Measurements from ENCODE around the gene MYEOV. TPM values are rescaled to one million over a fixed set of nuclear protein-coding genes. Genes with fewer than 3 reads are reported as not detected.

Gene MYEOV
- 0.14 and 0.70 TPM in 2 replicates for total RNA-seq (2014; rRNA removed; shearing (Covaris generic))
- 0.19 TPM in 1 of 2 replicates, not detected in the other for polyA plus RNA-seq (2016; fragmentation: Nextera tagmentation; extraction: Ambion mirVana)
- long read RNA-seq, partial matches to known transcripts = 0 of 1 reads
- long read RNA-seq, other reads (novel, unspliced or antisense) = 0 of 1 reads

DNA sequence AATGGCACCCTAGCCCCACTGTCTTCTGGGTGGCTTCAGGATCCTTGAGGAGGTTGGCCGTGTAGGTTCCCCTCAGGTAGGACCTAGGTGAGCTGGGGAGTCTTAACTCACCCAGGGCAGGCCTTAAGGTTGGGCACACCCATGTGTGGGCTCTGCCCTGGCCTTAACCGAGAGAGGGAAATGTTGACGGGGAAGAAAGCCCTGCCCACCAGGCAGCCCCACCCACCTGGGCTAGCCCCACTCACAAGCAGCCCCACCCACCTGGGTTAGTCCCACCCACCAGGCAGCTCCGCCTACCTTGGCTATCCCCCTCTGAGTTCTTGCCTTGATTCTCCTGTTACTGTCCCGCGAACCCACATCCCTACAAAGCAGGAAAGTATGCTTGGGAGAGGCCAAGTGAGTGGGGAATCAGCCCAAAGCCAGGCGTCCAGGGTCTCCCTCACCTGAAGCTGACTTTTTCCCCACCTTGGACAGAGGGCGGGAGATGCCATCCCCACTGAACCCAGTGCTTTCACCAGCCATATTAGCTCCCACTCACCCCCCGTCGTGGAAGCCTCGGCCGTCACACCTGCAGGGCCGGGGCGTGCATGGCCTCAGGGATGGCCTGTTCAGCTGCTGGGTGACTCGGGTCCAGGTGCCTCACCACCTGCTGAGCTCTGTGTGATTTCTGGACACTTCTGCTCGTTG is at the start of gene MYEOV:
Gene MYEOV (plus strand): TSS at position 337 of the 687 bp plus-strand sequence. CDS start 1,200 bp downstream, outside the sequence.
- ATAC-seq = peak; percentile 78
- Histone ChIP-seq H3K4me1 (ENCODE audit: insufficient read depth) (no peaks in the 10 kb centered on the region), H3K4me2 (no peak within 1 kb of the TSS), H2AFZ (no peak within 1 kb of the TSS; the same call in 1 of the 2 replicates), H3K27me3 (ENCODE audit: insufficient read depth) (no peaks in the 10 kb centered on the region), H3K27ac (ENCODE audit: low read depth) (no peak within 1 kb of the TSS), H3K79me2 (replicated peaks; ENCODE audit: insufficient read depth) (no peaks in the 10 kb centered on the region), H3F3A (replicated peaks; ENCODE audit: low read depth) (no peaks in the 10 kb centered on the region), H3K36me3 (ENCODE audit: insufficient read depth) (no peaks in the 10 kb centered on the region), H3K4me3 (no peak within 1 kb of the TSS), H4K20me1 (replicated peaks; ENCODE audit: insufficient read depth) (no peaks in the 10 kb centered on the region), H3K9me2 (ENCODE audit: insufficient read depth) (0 out of 2 replicates have a peak, but pooled peaks cover 4% of the 10 kb centered on the region)
- peaks cover 5% of the 10 kb centered on the region; the same call in 2 of the 3 replicates for H3K4me1 Mint-ChIP-seq
- peaks cover 12% of the 10 kb centered on the region for H3K27me3 Mint-ChIP-seq (ENCODE audit: insufficient read depth, low read depth, poor library complexity)
- no peak within 1 kb of the TSS for H3K4me3 Mint-ChIP-seq
- H3K9me3 Mint-ChIP-seq = peaks cover 3% of the 10 kb centered on the region; the same call in 1 of the 3 replicates
- no peak for TF ChIP-seq ZNF114 (CRISPR knock-in tag; IDR thresholded peaks at IDR 0.05)
- TF ChIP-seq, protein P1, sequence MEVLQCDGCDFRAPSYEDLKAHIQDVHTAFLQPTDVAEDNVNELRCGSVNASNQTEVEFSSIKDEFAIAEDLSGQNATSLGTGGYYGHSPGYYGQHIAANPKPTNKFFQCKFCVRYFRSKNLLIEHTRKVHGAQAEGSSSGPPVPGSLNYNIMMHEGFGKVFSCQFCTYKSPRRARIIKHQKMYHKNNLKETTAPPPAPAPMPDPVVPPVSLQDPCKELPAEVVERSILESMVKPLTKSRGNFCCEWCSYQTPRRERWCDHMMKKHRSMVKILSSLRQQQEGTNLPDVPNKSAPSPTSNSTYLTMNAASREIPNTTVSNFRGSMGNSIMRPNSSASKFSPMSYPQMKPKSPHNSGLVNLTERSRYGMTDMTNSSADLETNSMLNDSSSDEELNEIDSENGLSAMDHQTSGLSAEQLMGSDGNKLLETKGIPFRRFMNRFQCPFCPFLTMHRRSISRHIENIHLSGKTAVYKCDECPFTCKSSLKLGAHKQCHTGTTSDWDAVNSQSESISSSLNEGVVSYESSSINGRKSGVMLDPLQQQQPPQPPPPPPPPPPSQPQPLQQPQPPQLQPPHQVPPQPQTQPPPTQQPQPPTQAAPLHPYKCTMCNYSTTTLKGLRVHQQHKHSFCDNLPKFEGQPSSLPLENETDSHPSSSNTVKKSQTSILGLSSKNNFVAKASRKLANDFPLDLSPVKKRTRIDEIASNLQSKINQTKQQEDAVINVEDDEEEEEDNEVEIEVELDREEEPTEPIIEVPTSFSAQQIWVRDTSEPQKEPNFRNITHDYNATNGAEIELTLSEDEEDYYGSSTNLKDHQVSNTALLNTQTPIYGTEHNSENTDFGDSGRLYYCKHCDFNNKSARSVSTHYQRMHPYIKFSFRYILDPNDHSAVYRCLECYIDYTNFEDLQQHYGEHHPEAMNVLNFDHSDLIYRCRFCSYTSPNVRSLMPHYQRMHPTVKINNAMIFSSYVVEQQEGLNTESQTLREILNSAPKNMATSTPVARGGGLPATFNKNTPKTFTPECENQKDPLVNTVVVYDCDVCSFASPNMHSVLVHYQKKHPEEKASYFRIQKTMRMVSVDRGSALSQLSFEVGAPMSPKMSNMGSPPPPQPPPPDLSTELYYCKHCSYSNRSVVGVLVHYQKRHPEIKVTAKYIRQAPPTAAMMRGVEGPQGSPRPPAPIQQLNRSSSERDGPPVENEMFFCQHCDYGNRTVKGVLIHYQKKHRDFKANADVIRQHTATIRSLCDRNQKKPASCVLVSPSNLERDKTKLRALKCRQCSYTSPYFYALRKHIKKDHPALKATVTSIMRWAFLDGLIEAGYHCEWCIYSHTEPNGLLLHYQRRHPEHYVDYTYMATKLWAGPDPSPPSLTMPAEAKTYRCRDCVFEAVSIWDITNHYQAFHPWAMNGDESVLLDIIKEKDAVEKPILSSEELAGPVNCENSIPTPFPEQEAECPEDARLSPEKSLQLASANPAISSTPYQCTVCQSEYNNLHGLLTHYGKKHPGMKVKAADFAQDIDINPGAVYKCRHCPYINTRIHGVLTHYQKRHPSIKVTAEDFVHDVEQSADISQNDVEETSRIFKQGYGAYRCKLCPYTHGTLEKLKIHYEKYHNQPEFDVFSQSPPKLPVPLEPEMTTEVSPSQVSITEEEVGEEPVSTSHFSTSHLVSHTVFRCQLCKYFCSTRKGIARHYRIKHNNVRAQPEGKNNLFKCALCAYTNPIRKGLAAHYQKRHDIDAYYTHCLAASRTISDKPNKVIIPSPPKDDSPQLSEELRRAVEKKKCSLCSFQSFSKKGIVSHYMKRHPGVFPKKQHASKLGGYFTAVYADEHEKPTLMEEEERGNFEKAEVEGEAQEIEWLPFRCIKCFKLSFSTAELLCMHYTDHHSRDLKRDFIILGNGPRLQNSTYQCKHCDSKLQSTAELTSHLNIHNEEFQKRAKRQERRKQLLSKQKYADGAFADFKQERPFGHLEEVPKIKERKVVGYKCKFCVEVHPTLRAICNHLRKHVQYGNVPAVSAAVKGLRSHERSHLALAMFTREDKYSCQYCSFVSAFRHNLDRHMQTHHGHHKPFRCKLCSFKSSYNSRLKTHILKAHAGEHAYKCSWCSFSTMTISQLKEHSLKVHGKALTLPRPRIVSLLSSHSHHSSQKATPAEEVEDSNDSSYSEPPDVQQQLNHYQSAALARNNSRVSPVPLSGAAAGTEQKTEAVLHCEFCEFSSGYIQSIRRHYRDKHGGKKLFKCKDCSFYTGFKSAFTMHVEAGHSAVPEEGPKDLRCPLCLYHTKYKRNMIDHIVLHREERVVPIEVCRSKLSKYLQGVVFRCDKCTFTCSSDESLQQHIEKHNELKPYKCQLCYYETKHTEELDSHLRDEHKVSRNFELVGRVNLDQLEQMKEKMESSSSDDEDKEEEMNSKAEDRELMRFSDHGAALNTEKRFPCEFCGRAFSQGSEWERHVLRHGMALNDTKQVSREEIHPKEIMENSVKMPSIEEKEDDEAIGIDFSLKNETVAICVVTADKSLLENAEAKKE (CRISPR knock-in tag; IDR thresholded peaks at IDR 0.05) = no peak
- no peak for TF ChIP-seq EZH2 (IDR thresholded peaks at IDR 0.05; ENCODE audit: low read depth, unreplicated experiment)
- TF ChIP-seq EZH2phosphoT487 (IDR thresholded peaks at IDR 0.05; ENCODE audit: unreplicated experiment) = no peak
- TF ChIP-seq STAT1 (IDR thresholded peaks at IDR 0.05; ENCODE audit: unreplicated experiment) = no peak
- TF ChIP-seq, protein P2, sequence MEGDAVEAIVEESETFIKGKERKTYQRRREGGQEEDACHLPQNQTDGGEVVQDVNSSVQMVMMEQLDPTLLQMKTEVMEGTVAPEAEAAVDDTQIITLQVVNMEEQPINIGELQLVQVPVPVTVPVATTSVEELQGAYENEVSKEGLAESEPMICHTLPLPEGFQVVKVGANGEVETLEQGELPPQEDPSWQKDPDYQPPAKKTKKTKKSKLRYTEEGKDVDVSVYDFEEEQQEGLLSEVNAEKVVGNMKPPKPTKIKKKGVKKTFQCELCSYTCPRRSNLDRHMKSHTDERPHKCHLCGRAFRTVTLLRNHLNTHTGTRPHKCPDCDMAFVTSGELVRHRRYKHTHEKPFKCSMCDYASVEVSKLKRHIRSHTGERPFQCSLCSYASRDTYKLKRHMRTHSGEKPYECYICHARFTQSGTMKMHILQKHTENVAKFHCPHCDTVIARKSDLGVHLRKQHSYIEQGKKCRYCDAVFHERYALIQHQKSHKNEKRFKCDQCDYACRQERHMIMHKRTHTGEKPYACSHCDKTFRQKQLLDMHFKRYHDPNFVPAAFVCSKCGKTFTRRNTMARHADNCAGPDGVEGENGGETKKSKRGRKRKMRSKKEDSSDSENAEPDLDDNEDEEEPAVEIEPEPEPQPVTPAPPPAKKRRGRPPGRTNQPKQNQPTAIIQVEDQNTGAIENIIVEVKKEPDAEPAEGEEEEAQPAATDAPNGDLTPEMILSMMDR (conservative IDR thresholded peaks at IDR 0.05; ENCODE audit: low read depth in 2 of 2) = no peak
- no peak for TF ChIP-seq JUNB (IDR thresholded peaks at IDR 0.05; ENCODE audit: unreplicated experiment)
- TF ChIP-seq, protein P3, sequence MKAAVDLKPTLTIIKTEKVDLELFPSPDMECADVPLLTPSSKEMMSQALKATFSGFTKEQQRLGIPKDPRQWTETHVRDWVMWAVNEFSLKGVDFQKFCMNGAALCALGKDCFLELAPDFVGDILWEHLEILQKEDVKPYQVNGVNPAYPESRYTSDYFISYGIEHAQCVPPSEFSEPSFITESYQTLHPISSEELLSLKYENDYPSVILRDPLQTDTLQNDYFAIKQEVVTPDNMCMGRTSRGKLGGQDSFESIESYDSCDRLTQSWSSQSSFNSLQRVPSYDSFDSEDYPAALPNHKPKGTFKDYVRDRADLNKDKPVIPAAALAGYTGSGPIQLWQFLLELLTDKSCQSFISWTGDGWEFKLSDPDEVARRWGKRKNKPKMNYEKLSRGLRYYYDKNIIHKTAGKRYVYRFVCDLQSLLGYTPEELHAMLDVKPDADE (IDR thresholded peaks at IDR 0.05) = no peak
- TF ChIP-seq, protein P4, sequence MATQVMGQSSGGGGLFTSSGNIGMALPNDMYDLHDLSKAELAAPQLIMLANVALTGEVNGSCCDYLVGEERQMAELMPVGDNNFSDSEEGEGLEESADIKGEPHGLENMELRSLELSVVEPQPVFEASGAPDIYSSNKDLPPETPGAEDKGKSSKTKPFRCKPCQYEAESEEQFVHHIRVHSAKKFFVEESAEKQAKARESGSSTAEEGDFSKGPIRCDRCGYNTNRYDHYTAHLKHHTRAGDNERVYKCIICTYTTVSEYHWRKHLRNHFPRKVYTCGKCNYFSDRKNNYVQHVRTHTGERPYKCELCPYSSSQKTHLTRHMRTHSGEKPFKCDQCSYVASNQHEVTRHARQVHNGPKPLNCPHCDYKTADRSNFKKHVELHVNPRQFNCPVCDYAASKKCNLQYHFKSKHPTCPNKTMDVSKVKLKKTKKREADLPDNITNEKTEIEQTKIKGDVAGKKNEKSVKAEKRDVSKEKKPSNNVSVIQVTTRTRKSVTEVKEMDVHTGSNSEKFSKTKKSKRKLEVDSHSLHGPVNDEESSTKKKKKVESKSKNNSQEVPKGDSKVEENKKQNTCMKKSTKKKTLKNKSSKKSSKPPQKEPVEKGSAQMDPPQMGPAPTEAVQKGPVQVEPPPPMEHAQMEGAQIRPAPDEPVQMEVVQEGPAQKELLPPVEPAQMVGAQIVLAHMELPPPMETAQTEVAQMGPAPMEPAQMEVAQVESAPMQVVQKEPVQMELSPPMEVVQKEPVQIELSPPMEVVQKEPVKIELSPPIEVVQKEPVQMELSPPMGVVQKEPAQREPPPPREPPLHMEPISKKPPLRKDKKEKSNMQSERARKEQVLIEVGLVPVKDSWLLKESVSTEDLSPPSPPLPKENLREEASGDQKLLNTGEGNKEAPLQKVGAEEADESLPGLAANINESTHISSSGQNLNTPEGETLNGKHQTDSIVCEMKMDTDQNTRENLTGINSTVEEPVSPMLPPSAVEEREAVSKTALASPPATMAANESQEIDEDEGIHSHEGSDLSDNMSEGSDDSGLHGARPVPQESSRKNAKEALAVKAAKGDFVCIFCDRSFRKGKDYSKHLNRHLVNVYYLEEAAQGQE (IDR thresholded peaks at IDR 0.05; ENCODE audit: unreplicated experiment) = no peak
- TF ChIP-seq ZNF331 (CRISPR knock-in tag; IDR thresholded peaks at IDR 0.05; ENCODE audit: low read depth) = no peak
- no peak for TF ChIP-seq CREB1 (CRISPR knock-in tag; IDR thresholded peaks at IDR 0.05; ENCODE audit: low read depth)
- TF ChIP-seq NANOG (IDR thresholded peaks at IDR 0.05; ENCODE audit: borderline replicate concordance) = no peak
- no peak for TF ChIP-seq POLR2AphosphoS5 (IDR thresholded peaks at IDR 0.05; ENCODE audit: low read depth)
- peak; percentile 79 for DNase-seq (ENCODE audit: low spot score)
- H3K27ac Mint-ChIP-seq = no peak within 1 kb of the TSS; the same call in 1 of the 2 replicates
- H3K36me3 Mint-ChIP-seq (ENCODE audit: low read depth) = no peaks in the 10 kb centered on the region; the same call in 2 of the 3 replicates
